Activated T-cell treated with anti-CD3 and anti-CD28 coated beads, Interleukin-2, amount 50 U/mL, for 24 hours (primary cell): ENCODE data around the gene FIBIN.
"Not testable (repeated sequence)": the region's sequence is repeated elsewhere in the genome, so short reads cannot be mapped to it uniquely, and the experiment has no call there.

ENCODE experiments used
- DNase-seq: peaks from one replicate; pipeline ENCODE4 v3.0.0-alpha.2; 2020
- H3K27ac Mint-ChIP-seq: 2 replicates; pipeline ENCODE4 v1.8.0; 2020; ENCODE audit warnings: mild to moderate bottlenecking, mixed read lengths
- H3K27me3 Mint-ChIP-seq: 2 replicates; pipeline ENCODE4 v1.8.0; 2020; ENCODE audit warnings: mixed read lengths
- H3K36me3 Mint-ChIP-seq: 2 replicates; pipeline ENCODE4 v1.8.0; 2020; ENCODE audit warnings: low read depth, mixed read lengths
- H3K4me1 Mint-ChIP-seq: 2 replicates; pipeline ENCODE4 v1.8.0; 2020; ENCODE audit warnings: low read depth, mixed read lengths
- H3K4me3 Mint-ChIP-seq: 2 replicates; pipeline ENCODE4 v1.8.0; 2020; ENCODE audit warnings: mild to moderate bottlenecking, moderate library complexity, mixed read lengths
- H3K9me3 Mint-ChIP-seq: 2 replicates; pipeline ENCODE4 v1.8.0; 2020; ENCODE audit warnings: mixed read lengths

Gene FIBIN

DNA sequence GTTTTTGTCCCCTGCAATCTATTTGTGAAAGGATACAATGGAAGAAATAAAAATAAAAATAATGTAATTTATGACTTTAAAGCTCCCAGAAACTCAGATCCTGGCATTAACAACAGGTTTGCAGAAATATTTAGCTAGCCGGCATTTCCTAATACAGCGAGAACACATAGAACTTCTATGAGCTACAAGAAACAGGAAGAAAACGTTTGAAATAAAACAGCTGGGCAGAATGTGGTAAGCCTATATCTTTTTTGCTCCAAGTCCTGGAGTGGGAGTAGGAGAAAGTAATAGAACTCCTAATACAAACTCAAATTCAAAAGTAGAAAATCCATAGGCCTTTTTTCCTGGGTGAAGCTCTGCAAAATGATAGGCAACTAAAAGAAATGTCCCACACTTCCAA is 29.6 kb upstream of the FIBIN start:
- peaks cover 5% of the 10 kb centered on the region for H3K9me3 Mint-ChIP-seq
- no peak for DNase-seq
- H3K36me3 Mint-ChIP-seq, result no peaks in the 10 kb centered on the region
- no peaks in the 10 kb centered on the region for H3K27me3 Mint-ChIP-seq
- H3K4me3 Mint-ChIP-seq, result no peak overlapping the region
- no peaks in the 10 kb centered on the region for H3K4me1 Mint-ChIP-seq
- H3K27ac Mint-ChIP-seq, result no peak overlapping the region

GRCh38 chr11:26964847-26965485 is 28.9 kb upstream of the FIBIN start:
- H3K4me3 Mint-ChIP-seq, H3K27me3 Mint-ChIP-seq, DNase-seq, H3K27ac Mint-ChIP-seq, H3K9me3 Mint-ChIP-seq, H3K36me3 Mint-ChIP-seq, H3K4me1 Mint-ChIP-seq: not testable (repeated sequence)

DNA sequence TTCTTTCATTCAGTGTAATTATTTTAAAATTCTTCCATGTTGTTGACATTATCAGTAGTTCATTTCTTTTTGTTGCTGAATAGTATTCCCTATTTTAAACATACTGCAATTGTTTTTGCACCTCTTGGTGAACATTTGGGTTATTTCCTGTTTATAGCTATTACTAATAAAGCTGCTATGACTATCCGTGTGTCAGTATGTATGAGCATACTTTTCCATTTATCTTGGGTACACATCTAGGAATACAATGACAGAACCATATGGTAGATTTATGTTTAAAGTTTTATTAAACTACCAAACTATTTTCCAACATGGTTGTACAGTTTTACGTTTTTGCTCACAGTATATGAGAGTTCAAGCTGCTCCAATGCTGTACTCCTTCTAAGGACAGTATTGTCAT is 22.0 kb upstream of the FIBIN start:
- H3K27ac Mint-ChIP-seq, result no peak overlapping the region
- no peak overlapping the region for H3K4me3 Mint-ChIP-seq
- H3K4me1 Mint-ChIP-seq, result no peaks in the 10 kb centered on the region
- H3K36me3 Mint-ChIP-seq, result no peaks in the 10 kb centered on the region
- no peak for DNase-seq
- H3K9me3 Mint-ChIP-seq, result no peaks in the 10 kb centered on the region
- no peaks in the 10 kb centered on the region for H3K27me3 Mint-ChIP-seq

DNA sequence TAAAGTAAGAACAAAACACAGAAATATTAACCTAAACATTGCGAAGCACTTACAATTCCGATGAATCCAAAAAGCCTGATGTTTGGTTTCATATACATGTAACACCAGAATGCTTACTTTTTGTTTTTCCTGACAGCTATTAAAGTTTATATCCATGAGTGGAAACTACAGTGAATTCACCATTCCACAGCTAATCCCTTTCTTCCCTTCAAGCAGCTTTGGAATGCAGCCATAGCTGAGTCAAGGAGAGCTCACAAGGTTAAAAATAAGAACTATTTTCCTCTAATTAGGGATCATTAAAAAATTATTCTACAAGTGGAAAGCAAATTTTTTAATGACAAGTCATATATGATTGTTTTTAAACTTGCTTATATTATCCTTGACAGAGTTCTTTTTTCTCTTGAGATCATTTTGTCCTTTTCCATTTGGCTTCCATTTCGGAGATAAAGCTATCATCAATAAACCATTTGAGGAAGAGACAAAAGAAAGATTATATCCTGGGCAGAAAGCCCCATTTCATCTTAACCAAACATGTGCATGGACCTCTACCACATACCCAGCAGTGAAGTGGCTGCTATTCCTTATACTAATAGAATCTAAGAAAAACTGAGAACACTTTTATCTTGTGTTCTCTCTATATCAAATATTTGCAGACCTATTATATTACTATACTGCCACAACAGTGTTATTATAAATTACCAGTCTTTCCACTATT is 19.7 kb upstream of the FIBIN start:
- Mint-ChIP-seq H3K36me3 (no peaks in the 10 kb centered on the region), H3K4me1 (no peaks in the 10 kb centered on the region), H3K27ac (no peak overlapping the region), H3K9me3 (peaks cover 8% of the 10 kb centered on the region), H3K27me3 (no peaks in the 10 kb centered on the region), H3K4me3 (no peak overlapping the region)
- DNase-seq, result no peak

DNA sequence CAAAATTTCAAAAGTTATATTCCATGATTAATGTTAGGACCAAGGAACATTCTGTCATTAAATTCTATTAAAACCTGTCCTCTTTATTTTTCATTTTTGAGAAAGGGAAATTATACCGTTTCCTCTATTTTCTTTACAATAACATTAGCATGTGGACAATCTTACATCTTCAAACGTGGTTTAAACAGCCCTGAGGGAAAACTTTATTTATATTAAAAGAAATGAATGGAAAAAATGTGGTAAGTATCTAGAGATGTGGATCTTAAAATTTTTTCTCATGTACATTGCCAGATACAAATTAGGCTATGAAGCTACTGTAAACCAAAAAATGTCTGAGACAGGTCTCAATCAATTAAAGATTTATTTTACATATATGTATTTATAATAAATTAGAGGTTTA is 18.9 kb upstream of the FIBIN start:
- no peaks in the 10 kb centered on the region for H3K4me1 Mint-ChIP-seq
- no peak overlapping the region for H3K4me3 Mint-ChIP-seq
- no peaks in the 10 kb centered on the region for H3K27me3 Mint-ChIP-seq
- no peaks in the 10 kb centered on the region for H3K36me3 Mint-ChIP-seq
- no peak overlapping the region for H3K27ac Mint-ChIP-seq
- DNase-seq, result no peak
- peaks cover 11% of the 10 kb centered on the region for H3K9me3 Mint-ChIP-seq

DNA sequence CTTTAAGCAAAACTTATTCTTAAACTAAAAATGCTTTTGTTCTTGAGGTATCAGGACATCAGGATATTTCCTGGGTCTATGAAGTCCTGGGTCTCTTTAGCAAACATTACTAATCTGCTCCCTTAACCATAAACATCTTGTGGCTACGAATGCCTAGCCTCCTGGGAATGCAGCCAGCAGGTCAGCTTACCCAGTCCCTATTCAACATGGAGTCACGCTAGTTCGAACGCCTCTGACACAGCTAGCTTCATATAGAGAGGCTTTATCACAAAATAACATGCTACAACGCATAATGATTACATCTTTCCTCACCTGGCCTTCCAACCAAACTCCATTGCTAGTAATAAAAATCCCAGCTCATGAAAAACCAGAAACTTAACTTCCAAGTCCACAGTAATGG is 17.5 kb upstream of the FIBIN start:
- peaks cover 11% of the 10 kb centered on the region for H3K9me3 Mint-ChIP-seq
- no peak overlapping the region for H3K4me3 Mint-ChIP-seq
- DNase-seq, result no peak

GRCh38 chr11:26977209-26977608 is 16.7 kb upstream of the FIBIN start:
- not testable (repeated sequence) for H3K27me3 Mint-ChIP-seq, H3K36me3 Mint-ChIP-seq, H3K27ac Mint-ChIP-seq, H3K4me3 Mint-ChIP-seq, H3K4me1 Mint-ChIP-seq, DNase-seq
- peaks cover 11% of the 10 kb centered on the region for H3K9me3 Mint-ChIP-seq

More for the DNA sequence above, 17.5 kb upstream of the FIBIN start:
- Mint-ChIP-seq H3K27me3 (no peaks in the 10 kb centered on the region), H3K36me3 (no peaks in the 10 kb centered on the region), H3K4me1 (no peaks in the 10 kb centered on the region), H3K27ac (no peak overlapping the region)

- peaks cover 9% of the 10 kb centered on the region for H3K9me3 Mint-ChIP-seq
- H3K4me3 Mint-ChIP-seq, result no peak overlapping the region
- H3K36me3 Mint-ChIP-seq, result no peaks in the 10 kb centered on the region
- no peak overlapping the region for H3K27ac Mint-ChIP-seq
- no peak for DNase-seq
- no peaks in the 10 kb centered on the region for H3K4me1 Mint-ChIP-seq
- H3K27me3 Mint-ChIP-seq, result no peaks in the 10 kb centered on the region
Measured at GRCh38 chr11:26983645-26984044, 10.3 kb upstream of the FIBIN start.

- Mint-ChIP-seq H3K9me3 (peaks cover 3% of the 10 kb centered on the region), H3K36me3 (no peaks in the 10 kb centered on the region)
Measured at GRCh38 chr11:26985470-26985869, 8.4 kb upstream of the FIBIN start.

GRCh38 chr11:26985943-26986342 is 8.0 kb upstream of the FIBIN start:
- H3K4me3 Mint-ChIP-seq, result no peak overlapping the region
- peaks cover 3% of the 10 kb centered on the region for H3K9me3 Mint-ChIP-seq
- no peak overlapping the region for H3K27ac Mint-ChIP-seq
- no peak for DNase-seq
- H3K4me1 Mint-ChIP-seq, result no peaks in the 10 kb centered on the region
- H3K36me3 Mint-ChIP-seq, result no peaks in the 10 kb centered on the region
- no peaks in the 10 kb centered on the region for H3K27me3 Mint-ChIP-seq

More at GRCh38 chr11:26985470-26985869, 8.4 kb upstream of the FIBIN start:
- Mint-ChIP-seq H3K27ac (no peak overlapping the region), H3K4me1 (no peaks in the 10 kb centered on the region), H3K4me3 (no peak overlapping the region), H3K27me3 (no peaks in the 10 kb centered on the region)
- no peak for DNase-seq

DNA sequence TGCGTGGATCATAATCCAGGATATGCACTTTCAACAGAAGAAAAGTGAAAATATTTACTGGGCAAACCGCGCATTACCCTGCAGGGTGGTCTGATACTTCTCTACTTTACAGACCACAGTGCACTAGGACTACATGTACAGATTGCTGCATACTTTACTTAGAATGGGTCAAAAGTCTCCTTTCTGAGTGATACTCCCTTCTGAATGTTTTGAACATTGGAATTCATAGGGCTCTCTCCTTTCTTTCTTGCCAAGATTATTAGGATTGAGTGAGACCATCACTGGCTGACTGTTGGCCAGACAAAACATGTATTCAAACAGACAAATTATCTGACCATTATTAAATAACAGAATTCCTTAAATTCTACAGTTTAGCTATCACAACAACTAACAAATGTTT is 6.6 kb upstream of the FIBIN start:
- Mint-ChIP-seq H3K27me3 (no peaks in the 10 kb centered on the region), H3K4me1 (no peaks in the 10 kb centered on the region), H3K9me3 (peaks cover 3% of the 10 kb centered on the region), H3K36me3 (no peaks in the 10 kb centered on the region), H3K27ac (no peak overlapping the region), H3K4me3 (no peak overlapping the region)
- DNase-seq, result no peak

- Mint-ChIP-seq H3K27me3 (no peaks in the 10 kb centered on the region), H3K36me3 (no peaks in the 10 kb centered on the region), H3K27ac (no peak overlapping the region), H3K4me3 (no peak overlapping the region), H3K4me1 (no peaks in the 10 kb centered on the region), H3K9me3 (peaks cover 3% of the 10 kb centered on the region)
- DNase-seq, result no peak
Measured at GRCh38 chr11:26987731-26988130, 6.2 kb upstream of the FIBIN start.

- H3K9me3 Mint-ChIP-seq, result no peaks in the 10 kb centered on the region
- no peak overlapping the region for H3K27ac Mint-ChIP-seq
- no peak for DNase-seq
- no peaks in the 10 kb centered on the region for H3K4me1 Mint-ChIP-seq
- H3K4me3 Mint-ChIP-seq, result no peak overlapping the region
- H3K27me3 Mint-ChIP-seq, result peaks cover 2% of the 10 kb centered on the region
- H3K36me3 Mint-ChIP-seq, result no peaks in the 10 kb centered on the region
Measured at GRCh38 chr11:26992031-26992541, 1.8 kb upstream of the FIBIN start.

- Mint-ChIP-seq H3K27ac (no peak overlapping the region), H3K4me1 (no peaks in the 10 kb centered on the region), H3K36me3 (no peaks in the 10 kb centered on the region), H3K4me3 (no peak overlapping the region), H3K9me3 (no peaks in the 10 kb centered on the region), H3K27me3 (peaks cover 2% of the 10 kb centered on the region)
- DNase-seq, result no peak
Measured at GRCh38 chr11:26994631-26995095, 751 bp downstream of the FIBIN start.

DNA sequence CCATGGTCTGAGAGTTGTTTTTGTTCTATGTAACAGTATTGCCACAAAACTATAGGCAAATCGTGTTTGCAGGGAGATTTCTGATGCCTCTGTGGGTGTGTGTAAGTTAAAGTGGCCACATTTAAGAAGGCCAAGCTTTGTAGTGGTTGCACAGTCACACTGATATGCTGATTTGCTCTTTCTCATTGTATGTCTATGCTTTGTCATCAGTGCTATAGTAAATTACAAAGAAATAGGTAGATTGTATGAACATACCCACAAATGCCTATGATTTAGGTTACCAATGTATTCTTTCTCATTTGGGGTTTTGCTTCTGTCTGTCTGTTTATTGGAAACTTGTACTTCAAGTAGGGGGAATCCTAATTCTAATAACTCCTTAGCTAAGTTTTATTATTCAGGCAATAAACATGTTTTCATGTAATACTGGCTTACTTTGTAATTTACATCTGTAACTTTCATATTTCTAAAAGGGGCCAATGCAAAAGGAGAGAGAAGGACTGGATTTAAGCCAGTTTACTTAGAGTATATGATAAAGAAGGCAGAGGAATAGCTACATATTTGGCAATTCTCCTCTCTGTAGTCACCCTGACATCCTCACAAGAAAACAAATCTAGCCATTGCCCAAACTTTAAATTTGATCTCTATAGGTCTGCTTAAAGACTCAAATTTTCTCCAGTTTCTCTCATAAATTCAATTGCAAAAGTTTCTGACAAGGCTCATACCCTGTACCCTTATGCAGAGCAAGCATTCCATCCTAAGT is 2.0 kb downstream of the FIBIN start:
- H3K4me1 Mint-ChIP-seq, result no peaks in the 10 kb centered on the region
- no peak overlapping the region for H3K27ac Mint-ChIP-seq
- no peaks in the 10 kb centered on the region for H3K9me3 Mint-ChIP-seq
- no peak for DNase-seq
- H3K36me3 Mint-ChIP-seq, result no peaks in the 10 kb centered on the region
- peaks cover 2% of the 10 kb centered on the region for H3K27me3 Mint-ChIP-seq
- H3K4me3 Mint-ChIP-seq, result no peak overlapping the region
